ENCODE measurements around the gene FKBP4.

FKBP4 gene, protein sequence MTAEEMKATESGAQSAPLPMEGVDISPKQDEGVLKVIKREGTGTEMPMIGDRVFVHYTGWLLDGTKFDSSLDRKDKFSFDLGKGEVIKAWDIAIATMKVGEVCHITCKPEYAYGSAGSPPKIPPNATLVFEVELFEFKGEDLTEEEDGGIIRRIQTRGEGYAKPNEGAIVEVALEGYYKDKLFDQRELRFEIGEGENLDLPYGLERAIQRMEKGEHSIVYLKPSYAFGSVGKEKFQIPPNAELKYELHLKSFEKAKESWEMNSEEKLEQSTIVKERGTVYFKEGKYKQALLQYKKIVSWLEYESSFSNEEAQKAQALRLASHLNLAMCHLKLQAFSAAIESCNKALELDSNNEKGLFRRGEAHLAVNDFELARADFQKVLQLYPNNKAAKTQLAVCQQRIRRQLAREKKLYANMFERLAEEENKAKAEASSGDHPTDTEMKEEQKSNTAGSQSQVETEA

DNA sequence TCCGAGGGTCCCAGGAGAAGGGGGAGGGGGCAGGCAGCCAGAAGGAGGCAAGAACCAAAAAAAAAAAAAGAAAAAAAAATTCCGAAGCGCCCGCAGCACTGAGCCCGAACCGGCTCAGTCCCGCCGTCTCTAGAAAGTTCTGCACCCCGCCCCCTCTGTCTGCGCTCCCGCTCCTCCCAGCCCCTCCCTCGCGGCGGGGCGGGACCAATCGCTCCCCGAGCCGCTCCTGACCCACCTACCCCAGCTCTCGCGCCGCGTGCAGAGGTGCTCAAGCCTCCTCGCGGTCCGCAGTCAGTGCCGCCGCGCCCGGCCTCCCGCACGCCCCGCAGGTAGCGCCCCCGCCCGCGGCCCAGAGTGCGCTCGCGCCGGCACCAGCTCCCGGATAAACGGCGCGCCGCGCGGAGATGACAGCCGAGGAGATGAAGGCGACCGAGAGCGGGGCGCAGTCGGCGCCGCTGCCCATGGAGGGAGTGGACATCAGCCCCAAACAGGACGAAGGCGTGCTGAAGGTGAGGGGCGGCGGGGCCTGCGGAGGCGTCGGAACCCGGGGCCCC is at the start of gene FKBP4:
TSS of gene FKBP4 (plus strand) at position 235 of the 554 bp plus-strand sequence. CDS start at position 405, 170 bp downstream.
- TF ChIP-seq, protein P1, sequence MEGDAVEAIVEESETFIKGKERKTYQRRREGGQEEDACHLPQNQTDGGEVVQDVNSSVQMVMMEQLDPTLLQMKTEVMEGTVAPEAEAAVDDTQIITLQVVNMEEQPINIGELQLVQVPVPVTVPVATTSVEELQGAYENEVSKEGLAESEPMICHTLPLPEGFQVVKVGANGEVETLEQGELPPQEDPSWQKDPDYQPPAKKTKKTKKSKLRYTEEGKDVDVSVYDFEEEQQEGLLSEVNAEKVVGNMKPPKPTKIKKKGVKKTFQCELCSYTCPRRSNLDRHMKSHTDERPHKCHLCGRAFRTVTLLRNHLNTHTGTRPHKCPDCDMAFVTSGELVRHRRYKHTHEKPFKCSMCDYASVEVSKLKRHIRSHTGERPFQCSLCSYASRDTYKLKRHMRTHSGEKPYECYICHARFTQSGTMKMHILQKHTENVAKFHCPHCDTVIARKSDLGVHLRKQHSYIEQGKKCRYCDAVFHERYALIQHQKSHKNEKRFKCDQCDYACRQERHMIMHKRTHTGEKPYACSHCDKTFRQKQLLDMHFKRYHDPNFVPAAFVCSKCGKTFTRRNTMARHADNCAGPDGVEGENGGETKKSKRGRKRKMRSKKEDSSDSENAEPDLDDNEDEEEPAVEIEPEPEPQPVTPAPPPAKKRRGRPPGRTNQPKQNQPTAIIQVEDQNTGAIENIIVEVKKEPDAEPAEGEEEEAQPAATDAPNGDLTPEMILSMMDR (conservative IDR thresholded peaks at IDR 0.05) = no peak
- no peak for TF ChIP-seq ZFX (IDR thresholded peaks at IDR 0.05)
- H3K27ac ChIP-seq = peak within 1 kb of the TSS; percentile 98

DNA sequence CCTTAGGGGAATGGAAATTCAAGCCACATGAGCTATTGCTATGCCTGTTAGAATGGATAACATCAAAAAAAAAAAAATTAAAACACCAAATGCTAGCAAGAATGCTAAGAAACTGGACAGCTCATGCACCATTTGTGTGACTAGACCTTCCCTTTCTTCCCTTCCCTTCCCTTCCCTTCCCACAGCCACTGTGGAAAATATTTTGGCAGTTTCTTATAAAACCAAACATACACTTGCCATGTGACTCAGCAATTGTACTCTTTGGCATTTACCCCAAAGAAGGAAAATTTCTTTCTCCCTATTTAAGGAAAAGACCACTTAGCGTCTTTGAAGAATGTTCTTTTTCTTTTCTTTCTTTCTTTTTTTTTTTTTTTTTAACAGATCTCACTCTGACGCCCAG is 49.1 kb upstream of the FKBP4 start:
- TF ChIP-seq, protein P1 (conservative IDR thresholded peaks at IDR 0.05) = no peak
- no peak for TF ChIP-seq ZFX (IDR thresholded peaks at IDR 0.05)
- H3K27ac ChIP-seq = no peak overlapping the region

DNA sequence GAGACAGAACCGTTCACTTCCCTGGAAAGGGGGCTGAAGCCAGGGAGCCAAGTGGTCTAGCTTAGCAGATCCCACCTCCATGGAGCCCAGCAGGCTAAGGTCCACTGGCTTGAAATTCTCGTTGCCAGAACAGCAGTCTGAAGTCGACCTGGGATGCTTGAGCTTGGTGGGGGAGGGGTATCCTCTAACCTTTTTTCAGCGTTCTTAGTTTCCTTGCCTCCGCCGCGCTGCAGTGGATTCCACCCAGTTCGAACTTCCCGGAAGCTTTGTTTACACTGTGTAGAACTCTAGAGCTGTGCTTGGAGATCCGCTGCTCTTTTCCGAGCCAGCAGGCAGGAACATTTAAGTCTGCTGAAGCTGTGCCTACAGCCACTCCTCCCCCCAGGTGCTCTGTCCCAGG is 45.2 kb upstream of the FKBP4 start:
- TF ChIP-seq, protein P1 (conservative IDR thresholded peaks at IDR 0.05) = no peak
- no peak for TF ChIP-seq ZFX (IDR thresholded peaks at IDR 0.05)
- H3K27ac ChIP-seq = no peak overlapping the region

DNA sequence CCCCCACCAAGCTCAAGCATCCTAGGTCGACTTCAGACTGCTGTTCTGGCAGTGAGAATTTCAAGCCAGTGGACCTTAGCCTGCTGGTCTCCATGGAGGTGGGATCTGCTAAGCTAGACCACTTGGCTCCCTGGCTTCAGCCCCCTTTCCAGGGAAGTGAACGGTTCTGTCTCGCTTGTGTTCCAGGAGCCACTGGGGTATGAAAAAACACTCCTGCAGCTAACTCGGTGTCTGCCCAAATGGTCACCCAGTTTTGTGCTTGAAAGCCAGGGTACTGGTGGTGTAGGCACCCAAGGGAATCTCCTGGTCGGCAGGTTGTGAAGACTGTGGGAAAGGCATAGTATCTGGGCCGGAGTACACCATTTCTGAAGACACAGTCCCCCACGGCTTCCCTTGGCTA is 44.6 kb upstream of the FKBP4 start:
- no peak overlapping the region for H3K27ac ChIP-seq
- TF ChIP-seq ZFX (IDR thresholded peaks at IDR 0.05) = no peak
- TF ChIP-seq, protein P1 (conservative IDR thresholded peaks at IDR 0.05) = no peak

DNA sequence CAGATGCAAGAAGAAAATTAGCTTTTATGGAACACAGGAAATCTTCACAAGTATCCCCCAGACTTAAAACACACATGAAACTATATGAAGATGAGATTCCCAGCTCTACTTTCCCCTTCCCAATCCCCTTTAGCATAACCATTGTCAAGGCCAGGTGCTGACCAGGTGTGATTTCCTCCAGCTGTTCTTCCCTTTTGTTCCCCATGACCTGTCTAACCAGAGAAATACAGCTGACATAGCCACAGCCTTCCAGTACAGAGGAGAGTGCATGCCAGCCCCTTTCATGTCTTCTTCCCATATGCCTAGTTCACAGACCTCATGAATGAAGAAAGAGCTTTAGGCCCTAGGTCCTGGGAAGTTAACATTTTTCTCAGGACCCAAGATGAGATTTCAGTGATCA is 43.5 kb upstream of the FKBP4 start:
- no peak overlapping the region for H3K27ac ChIP-seq
- TF ChIP-seq, protein P1 (conservative IDR thresholded peaks at IDR 0.05) = no peak
- TF ChIP-seq ZFX (IDR thresholded peaks at IDR 0.05) = no peak

DNA sequence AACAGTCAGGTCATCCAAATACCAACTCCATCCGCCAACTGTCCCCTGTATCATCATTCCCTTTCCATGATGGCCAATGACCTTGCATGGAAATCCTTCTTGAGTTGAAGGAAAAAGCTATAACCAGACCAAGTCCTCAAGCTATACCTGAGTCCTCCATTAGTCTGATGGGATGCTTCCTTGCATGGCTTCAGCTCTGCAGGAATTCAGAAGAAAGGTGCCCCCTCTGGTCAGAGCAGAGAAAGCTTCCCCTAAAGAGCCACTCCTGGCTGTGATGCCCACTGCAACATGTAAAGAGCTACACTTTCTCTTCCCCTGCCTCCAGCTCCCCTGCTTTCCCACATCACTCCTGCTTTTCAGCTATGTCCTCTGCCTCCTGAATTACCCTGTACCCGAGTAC is 43.1 kb upstream of the FKBP4 start:
- H3K27ac ChIP-seq = no peak overlapping the region
- TF ChIP-seq, protein P1 (conservative IDR thresholded peaks at IDR 0.05) = no peak
- no peak for TF ChIP-seq ZFX (IDR thresholded peaks at IDR 0.05)

DNA sequence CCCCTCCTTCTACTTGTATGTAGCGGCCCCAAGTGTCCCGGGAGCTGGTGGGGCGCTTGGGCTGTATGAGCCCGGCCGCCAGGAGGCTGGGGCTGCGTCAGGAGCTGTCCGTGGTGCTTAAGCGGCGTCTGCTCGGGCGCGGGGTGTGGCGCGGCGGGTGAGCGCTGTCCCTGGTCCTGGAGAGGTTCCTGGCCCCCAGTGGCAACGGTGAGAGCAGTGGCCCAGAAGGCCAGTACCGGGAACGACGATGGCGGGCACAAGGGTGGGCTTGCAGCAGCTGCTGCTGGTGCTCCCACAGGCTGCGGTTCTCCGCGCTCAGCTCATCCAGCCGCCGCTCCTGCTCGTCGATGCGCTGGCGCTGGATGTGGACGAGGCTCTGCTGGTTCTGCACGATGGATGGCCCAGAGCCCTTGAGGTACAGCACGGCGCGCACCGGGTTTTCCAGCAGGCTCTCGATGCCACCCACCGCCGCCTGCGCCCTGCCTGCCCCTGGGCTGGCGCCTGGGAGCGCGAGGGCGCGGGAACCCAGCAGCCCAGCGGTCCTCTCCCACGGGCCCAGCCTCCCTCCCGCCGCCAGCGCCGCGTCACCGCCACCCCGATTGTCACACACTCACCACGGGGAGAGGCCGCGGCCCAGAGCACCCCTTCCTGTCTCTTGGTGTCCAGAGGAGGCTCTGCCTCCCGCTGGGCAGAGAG is 41.9 kb upstream of the FKBP4 start:
- no peak overlapping the region for H3K27ac ChIP-seq
- TF ChIP-seq, protein P1 (conservative IDR thresholded peaks at IDR 0.05) = no peak
- TF ChIP-seq ZFX (IDR thresholded peaks at IDR 0.05) = no peak
